Globus pallidus (tissue), 1 donor: ENCODE measurements around the gene SDE2.
"Not testable (repeated sequence)": the region's sequence is repeated elsewhere in the genome, so short reads cannot be mapped to it uniquely, and the experiment has no call there.

Experiments
- DNase-seq: peaks from one replicate; pipeline ENCODE4 v3.0.0-alpha.2; 2015; ENCODE audit warnings: low spot score

The SDE2 gene

DNA sequence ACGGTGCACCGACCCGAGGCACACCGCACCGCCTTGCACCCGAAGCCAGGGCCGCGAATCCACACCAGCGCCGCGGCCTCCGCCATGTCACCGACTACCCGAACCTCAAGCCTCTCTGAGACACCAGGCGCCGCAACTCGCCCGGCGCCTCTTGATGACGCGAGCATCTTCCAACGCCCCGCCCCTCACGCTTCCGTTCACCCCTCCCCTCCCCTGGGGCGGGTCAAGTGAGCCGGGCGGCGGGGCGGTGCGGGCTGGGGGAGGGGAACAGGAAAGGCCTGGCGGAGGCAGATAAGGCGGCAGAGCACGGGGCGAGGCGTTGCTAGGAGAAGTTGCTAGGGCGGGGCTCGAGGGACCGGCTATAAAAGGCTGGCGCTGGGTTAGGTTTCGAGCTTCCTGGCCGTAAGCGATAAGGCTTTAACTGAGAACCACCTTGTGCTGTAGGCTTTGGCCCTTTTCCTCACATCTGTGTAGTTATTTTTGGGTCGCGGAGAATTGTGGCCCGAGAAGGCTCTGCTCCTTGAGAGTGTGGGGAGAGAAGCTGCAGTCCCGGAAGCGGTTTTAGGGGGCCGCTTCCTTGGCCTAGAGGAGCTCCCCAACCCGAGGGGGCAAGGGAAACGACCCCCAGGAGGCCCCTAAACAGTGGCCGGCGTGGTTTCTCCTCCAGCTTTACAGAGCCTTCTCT is at the start of gene SDE2:
TSS of gene SDE2 (minus strand) at position 117 of the 685 bp plus-strand sequence. CDS start at position 86, 31 bp downstream.
- DNase-seq = peak; percentile 99

DNA sequence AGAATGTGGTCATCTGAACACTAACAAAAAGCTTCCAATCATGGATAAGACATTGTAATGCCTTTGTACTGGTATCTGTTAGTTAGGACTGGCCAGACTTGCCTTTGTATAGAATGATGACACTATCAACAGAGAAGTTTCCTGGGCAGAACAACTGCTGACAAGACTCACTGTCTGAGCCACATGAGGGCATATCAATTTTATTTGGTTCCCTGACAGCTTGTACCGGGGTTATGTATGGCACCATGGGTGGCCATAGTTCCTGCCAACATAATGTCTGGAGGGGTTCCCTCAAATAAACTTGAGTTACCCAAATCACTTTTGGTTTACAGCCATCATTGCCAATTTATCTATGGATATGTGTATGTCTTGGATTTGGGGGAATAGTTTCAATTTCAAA is 49.7 kb upstream of the SDE2 start:
- no peak for DNase-seq

DNA sequence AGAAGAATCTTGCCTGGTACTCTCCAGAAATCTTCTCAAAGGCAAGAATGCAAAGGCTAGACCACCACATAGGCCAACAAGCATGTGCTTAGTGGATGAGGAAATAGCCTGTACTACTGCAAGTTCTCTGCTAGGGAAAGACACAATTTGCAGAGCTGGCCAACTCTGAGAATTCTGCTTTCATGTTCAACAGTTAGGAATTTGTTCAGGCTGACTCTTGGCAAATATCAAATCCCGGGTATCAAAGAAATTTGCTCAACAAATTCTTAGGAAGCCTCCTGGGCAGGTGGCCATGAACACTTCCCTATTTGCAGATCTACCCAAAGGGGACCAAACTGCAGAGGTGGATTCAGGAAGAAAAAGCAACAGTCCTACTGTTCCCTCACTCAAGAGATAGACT is 48.4 kb upstream of the SDE2 start:
- DNase-seq = no peak

DNA sequence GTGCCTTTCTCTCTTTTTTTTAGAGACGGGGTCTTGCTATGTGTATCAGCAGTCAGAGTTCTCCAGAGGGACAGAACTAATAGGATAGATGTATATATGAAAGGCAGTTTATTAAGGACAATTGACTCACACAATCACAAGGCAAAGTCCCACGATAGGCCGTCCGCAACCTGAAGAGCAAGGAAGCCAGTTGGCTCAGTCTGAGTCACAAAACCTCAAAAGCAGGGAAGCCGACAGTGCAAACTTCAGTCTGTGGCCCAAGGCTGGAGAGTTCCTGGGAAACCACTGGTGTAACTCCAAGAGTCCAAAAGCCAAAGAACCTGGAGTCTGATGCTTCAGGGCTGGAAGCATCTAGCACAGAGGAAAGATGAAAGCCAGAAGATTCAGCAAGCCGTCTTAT is 47.1 kb upstream of the SDE2 start:
- DNase-seq = no peak

DNA sequence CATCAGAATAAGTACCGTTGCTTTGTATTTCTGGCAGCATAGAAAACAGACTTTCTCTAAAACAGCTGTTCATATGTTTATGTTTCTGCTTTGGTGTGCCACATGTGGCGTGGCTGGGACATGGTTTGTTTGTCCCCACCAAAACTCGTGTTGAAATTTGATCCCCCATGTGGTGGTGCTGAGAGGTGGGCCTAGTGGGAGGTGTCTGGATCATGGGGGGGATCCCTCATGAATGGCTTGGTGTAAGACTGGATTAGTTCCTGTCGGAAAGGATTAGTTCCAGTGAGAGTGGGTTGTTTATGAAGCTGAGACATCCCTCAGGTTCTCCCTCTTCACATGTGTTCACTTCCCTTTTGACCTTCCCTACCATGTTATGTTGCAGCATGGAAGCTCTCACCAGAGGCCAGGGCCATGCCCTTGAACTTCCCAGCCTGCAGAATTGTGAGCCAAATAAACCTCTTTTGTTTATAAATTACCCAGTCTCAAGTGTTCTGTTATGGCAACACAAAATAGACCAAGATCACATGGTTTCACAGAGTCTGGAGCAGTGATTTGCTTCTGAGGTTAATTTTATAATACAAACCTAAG is 45.5 kb upstream of the SDE2 start:
- no peak for DNase-seq

DNA sequence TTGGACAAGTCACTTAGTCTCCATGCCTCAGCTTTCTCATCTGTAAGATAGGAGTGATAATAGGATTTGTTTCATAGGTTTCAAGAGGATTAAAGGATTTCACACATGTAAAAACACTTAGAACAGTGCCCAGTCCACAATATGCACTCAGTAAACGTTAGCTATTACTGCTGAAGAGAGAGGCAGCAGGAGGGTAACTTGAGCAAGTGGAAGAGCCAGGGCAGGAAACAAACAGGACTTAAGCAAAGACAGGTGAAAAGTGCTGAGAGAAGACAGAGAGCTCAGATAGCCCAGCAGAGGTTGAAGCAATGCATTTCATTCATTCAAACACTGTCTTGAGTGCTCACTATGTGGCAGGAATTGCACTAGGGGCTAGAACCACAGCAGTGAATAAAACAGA is 42.3 kb upstream of the SDE2 start:
- DNase-seq = no peak

DNA sequence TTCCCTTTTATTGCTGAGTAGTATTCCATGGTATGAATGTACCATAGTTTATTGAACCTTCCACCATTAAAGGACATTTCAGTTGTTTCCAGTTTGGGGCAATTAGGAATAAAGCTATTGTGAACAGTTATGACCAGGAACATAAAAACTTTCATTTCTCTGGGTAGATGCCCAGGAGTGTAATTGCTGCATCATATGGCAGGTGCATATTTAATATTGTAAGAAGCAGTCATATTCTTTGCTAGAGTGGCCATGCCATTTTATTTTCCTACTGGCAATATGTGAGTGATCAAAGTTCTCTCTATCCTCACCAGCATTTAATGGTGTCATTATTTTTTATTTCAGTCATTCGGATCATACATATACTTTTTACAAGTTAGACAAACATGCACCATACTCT is 39.5 kb upstream of the SDE2 start:
- no peak for DNase-seq

DNA sequence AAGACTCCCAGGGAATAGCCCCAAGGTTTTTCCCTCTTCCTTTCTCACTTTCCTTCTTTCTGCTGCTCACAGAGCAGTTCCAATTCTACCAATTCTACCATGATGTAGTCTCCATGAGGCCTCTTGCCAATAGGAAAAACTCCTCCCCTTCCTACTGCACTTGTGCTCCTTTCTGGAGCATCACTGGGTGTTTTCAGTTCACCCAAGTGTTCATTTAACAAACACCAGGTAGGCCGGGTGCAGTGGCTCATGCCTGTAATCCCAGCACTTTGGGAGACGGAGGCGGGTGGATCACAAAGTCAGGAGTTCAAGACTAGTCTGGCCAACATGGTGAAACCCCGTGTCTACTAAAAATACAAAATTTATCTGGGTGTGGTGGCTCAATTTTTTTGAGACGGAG is 36.8 kb upstream of the SDE2 start:
- DNase-seq = no peak

DNA sequence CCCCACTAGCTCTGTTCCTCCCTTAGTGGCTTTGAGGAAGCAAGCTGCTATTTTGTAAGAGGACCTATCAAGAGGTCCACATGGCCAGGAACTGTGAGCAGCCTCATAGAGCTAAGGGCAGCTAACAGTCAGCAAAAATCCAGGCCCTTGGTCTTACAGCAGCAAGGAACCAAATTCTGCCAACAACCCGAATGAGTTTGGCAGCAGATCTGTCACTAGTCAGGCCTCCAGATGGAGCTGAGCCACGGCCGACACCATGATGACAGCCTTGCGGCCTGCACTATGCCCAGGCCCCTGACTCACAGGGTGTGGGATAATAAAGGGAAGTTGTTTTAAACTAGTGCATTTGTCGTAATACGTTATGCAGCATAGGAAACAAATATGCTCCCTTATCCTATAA is 35.3 kb upstream of the SDE2 start:
- DNase-seq = peak; percentile 78

DNA sequence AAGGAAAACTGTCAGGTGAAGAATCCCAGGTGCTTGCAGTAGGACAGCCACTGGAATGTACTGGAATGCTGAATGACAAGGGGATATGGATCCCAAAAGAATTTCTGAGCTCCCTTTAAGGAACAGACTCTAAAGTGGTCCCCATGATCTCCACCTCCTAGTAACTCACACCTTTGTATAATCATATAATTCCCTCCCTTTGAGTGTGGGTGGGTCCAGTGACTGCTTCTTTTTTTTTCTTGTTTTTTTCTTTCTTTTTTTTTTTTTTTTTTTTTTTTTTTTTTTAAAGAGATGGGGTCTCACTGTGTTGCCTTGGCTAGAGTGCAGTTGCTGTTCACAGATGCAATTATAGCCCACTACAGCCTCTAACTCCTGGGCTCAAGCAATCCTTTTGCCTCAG is 34.8 kb upstream of the SDE2 start:
- no peak for DNase-seq

DNA sequence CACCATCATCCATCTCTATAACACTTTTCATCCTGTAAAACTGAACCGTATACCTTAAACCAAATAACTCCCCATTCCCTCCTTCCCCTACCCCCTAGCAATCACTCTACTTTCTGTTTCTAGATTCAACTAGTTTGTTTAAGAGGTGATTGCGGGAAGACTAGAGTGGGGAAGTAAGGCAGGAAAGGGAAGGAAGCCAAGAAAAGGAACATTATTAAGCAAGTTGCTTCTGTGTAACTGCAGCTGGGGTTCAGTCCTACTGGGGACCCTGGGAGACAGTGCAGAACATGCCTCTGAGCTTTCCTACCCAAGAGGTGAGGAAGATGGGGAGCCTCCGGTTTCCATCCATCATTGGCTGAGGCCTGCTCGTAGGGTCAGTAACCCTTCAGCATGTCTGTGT is 34.4 kb upstream of the SDE2 start:
- peak; percentile 39 for DNase-seq

DNA sequence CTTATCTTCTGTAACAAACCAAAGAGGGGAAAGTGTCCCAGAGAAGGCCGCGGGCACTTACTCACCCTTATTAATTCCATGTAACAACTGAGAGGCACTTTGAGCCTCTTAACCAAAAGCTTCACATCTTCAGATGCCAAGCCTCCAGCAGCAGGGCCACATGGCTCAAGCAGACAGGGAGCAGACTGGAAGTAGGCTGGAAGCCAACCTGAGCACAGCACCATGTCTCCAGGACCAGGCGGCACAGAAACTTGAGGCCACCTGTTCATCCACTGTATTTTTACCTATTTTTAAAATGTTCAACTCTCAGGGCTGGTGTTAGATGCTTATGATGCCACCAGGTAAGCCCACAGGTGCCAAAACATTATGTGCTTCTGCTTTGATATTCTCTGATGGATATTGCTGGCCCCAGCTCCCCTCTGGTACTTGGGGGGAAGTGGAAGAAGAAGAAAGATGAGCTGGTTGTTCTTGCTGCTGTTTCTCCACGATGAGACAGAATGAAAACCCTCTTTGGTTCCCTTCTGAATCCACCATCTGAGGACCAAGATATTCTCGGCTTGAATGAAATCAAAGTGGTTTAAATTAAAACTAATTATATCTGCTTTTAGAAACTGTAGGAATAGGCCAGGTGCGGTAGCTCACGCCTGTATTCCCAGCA is 30.6 kb upstream of the SDE2 start:
- DNase-seq = no peak

DNA sequence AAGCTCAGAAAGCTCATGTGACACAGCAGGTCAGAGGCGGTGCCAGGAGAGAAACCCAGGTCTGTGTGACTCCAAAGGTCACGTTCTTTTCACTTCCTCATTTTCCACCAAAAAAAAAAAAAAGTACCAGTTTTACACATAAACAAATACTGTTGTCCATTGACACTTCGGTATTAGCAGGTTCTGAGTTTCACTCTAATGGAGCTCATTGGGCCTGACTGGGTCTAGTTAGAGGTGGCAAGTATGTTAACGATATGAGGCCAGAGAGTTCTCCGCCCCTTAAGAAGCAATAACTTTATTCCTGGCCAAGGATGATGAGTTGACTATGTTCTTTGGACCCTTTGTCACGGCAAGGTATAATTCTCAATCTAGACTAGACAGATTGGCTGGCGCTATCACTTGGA is 30.0 kb upstream of the SDE2 start:
- DNase-seq = no peak

DNA sequence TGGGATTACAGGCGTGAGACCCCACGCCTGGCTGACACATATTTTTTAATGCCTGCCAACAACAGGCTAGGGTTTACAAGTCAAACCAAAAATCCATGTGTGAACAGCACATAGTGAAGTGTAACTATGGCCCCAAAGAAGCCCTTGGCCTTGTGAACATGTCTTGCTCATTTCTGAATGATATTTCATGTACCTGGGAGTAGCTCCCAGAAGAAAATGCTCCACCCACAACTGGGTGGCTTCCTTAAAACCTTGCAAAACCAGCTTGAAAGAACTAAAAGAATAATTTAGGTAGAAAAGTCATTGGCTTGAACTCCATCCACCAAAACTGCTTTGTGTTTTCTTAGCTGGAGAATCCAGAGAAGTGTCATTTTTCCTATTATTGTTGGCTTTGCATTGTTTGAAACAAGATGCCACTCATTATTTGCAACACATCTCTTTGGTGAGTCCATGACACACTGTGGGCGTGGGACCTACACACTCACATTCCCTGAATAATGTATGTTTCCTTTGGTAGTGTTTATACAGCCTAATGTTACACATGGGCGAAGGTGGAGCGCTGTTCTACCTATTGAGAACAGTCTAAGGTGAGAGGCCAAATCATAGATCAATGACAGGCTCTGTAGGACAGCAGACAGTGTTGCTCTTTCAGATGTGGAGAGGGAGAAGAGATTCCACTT is 28.5 kb upstream of the SDE2 start:
- DNase-seq = no peak

DNA sequence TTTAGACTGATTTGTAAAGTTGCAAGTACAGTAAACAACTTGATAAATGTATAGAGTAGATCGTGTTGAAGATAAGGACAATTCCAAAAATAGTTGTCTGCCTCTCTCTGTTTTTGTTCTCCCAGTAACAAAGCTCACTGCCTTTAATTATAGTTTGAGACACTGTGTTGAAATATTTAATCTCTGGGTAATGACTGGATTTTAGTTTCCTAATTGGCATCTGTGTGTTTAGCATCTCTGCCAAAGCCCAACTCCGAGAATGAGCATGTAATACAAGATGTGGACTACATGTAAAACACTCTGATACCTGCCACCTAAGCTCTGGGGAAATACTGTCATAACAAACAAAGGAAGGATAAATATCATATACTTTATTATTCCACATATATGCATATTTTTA is 27.7 kb upstream of the SDE2 start:
- DNase-seq = no peak

DNA sequence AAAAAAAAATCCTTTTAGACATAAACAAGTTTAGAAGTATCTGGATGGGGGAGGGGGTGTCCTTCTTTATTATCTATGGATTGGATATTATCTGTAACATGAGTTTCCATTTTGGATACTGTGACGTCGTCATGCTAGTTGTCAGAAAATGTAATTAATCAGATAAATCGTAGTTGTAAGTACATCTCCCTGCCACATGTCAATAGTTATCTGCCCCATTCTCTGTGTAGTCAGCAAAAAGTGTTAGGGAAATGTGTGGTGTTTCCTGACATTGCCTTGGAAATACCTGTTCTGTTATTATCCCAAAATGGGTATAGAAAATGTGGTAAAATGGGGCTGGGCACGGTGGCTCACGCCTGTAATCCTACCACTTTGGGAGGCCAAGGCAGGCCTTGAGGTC is 24.6 kb upstream of the SDE2 start:
- no peak for DNase-seq

DNA sequence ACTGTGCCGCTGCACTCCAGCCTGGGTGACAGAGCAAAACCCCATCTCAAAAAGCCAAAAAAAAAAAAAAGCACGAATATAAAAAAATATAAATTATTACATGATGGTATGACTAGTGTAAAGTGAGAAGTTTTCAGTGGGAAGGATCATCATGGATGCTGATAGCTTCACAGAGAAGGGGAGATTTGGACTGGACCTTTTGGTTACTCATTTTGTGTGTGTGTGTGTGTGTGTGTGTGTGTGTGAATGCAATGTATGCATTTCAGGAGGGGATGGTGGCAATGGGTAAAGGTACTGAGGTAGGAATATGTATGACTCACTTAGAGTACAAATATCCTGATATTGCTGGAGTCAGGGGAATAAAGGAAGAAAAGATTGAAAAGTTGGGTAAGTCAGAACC is 22.7 kb upstream of the SDE2 start:
- DNase-seq = no peak

DNA sequence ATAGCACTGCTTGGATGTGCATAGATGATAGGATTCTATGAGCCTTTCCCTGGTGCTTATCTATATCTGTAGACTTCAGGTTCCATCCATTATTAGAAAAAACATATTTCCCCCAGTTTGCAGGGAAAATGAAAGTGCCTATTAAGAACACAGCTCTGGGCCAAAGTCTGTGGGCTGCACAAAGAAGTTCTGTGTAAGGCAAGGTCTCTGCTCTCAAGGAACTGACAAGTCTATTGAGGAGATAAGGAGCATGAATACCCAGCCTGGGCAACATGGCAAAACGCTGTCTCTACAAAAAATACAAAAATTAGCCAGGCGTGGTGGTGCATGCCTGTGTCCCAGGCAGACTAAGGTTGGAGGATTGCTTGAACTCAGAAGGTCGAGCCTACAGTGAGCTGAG is 22.3 kb upstream of the SDE2 start:
- no peak for DNase-seq

DNA sequence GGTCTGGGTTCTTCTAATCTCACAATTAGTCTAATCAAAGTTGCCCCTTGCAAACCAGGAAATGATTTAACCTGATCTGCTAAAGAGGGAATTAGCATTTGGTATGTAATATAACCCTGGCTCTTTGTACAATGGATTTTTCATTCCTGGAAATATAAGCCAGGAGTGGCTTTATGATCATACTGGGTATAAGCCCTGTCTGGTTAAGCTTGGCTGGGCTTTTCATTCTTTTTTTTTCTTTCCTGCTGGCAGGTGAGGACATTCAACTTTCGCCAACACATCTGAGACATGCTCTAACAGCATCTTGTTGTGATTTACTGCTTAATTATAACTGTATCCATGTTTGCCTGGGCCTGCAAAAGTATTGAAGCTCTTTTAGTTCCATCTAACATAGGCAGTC is 20.4 kb upstream of the SDE2 start:
- no peak for DNase-seq

DNA sequence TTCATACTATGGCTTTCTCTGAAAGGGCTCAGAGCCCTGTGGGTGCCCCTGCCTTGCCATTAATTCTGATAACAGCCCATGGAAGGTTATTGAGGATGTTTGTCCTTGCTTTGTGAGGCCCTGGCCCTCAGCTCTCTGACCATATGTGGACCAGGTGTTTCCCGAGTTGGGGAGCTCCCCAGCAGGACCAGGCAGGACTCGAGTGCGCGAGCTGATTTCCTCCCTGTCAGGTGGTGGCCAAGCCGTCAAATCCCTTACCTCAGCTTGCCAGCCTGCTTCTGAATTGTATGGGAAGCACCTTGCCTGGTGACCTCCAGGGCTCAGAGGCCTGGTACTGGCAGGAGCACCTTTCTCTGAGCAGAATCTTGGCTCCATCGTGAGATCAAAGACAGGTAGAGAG is 17.9 kb upstream of the SDE2 start:
- no peak for DNase-seq

DNA sequence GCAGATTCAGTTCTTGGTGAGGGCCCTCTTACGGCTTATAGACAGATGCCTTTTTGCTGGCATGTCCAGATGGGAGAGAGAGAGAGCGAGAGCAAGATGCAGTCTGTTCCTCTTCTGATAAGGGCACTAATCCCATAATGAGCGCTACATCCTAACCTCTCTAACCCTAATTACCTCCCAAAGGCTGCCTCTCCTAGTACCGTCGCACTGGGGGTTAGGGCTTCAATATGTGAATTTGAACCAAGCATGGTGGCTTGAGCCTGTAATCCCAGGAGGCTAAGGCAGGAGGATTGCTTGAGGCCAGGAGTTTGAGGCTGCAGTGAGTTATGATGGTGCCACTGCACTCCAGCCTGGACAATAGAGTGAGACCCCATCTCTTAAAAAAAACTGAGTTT is 10.5 kb upstream of the SDE2 start:
- no peak for DNase-seq

DNA sequence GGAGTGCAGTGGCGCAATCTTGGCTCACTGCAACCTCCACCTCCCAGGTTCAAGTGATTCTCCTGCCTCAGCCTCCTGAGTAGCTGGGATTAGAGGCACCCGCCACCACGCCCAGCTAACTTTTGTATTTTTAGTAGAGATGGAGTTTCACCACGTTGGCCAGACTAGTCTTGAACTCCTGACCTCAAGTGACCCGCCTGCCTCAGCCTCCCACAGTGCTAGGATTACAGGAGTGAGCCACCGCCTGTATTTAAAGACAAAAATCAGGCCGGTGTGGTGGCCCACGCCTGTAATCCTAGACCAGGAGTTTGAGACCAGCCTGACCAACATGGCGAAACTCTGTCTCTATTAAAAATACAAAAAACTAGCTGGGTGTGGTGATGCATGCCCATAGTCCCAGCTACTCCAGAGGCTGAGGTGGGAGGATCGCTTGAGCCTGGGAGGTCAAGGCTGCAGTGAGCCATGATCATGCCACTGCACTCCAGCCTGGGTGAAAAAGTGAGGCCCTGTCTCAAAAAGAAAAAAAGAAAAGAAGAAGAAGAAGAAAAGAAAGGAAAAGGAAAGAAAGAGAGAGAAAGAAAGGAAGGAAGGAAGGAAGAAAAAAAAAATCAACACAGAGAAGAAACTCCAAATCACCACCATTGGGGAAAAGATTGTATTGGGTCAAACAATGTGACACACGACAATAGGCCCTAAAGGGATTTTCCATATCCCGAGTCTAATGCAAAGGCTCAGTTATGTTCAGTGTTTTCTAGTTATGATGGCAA is 8.2 kb upstream of the SDE2 start:
- DNase-seq = not testable (repeated sequence)
